ENCODE data around the gene ADAMTS14. TPM values are rescaled to one million over a fixed set of nuclear protein-coding genes. Genes with fewer than 3 reads are reported as not detected.

The ADAMTS14 gene
- total RNA-seq, 1 experiment from 2014 or later: 0.91 TPM

- H2AFZ ChIP-seq (ENCODE audit: low read length): no peak overlapping the region
- H3K36me3 ChIP-seq (ENCODE audit: low read depth, low read length): no peaks in the 10 kb centered on the region
- H3K9me3 ChIP-seq (ENCODE audit: low read length): no peaks in the 10 kb centered on the region
- no peak for ATAC-seq
- no peaks in the 10 kb centered on the region for H3F3A ChIP-seq (ENCODE audit: low read length, unreplicated experiment)
- no peaks in the 10 kb centered on the region for H4K20me1 ChIP-seq (ENCODE audit: low read length)
- TF ChIP-seq EZH2phosphoT487 (IDR thresholded peaks at IDR 0.05; ENCODE audit: borderline replicate concordance, low read length): no peak
- no peak for TF ChIP-seq CTCF (conservative IDR thresholded peaks at IDR 0.05; ENCODE audit: low read depth, low read length)
- no peak for TF ChIP-seq EZH2 (IDR thresholded peaks at IDR 0.05; ENCODE audit: low read length, unreplicated experiment)
- ChIA-PET POLR2A (ENCODE audit: unreplicated experiment) (no interaction called here), CTCF (no interaction called here)
- H3K9ac ChIP-seq (ENCODE audit: low read length): no peak overlapping the region
- no peak overlapping the region for H3K4me3 ChIP-seq (ENCODE audit: low read length)
- no peaks in the 10 kb centered on the region for H3K79me2 ChIP-seq (ENCODE audit: low read length)
- no peaks in the 10 kb centered on the region for H3K27me3 ChIP-seq (ENCODE audit: low read length)
- peaks cover 12% of the 10 kb centered on the region for H3K4me1 ChIP-seq (ENCODE audit: insufficient read depth, low read length)
- DNase-seq: no peak
- H3K9me2 ChIP-seq (replicated peaks; ENCODE audit: low read length): no peaks in the 10 kb centered on the region
- H3K27ac ChIP-seq (ENCODE audit: low read length): no peak overlapping the region
- H3K4me2 ChIP-seq (ENCODE audit: low read length): no peak overlapping the region
- intact Hi-C loops (cut with micrococcal nuclease): no loop called here
- no TSS peak for BruUV-seq (replicated peaks)
Observed at GRCh38 chr10:70775679-70776454, 103.6 kb downstream of the ADAMTS14 start.

- no peaks in the 10 kb centered on the region for H3K27me3 ChIP-seq (ENCODE audit: low read length)
- H3K79me2 ChIP-seq (ENCODE audit: low read length): no peaks in the 10 kb centered on the region
- H3F3A ChIP-seq (ENCODE audit: low read length, unreplicated experiment): no peaks in the 10 kb centered on the region
- DNase-seq: no peak
- ChIA-PET POLR2A (ENCODE audit: unreplicated experiment) (no interaction called here), CTCF (no interaction called here)
- no peaks in the 10 kb centered on the region for H3K36me3 ChIP-seq (ENCODE audit: low read depth, low read length)
- no peaks in the 10 kb centered on the region for H4K20me1 ChIP-seq (ENCODE audit: low read length)
- H3K9me3 ChIP-seq (ENCODE audit: low read length): no peaks in the 10 kb centered on the region
- no peak for TF ChIP-seq EZH2phosphoT487 (IDR thresholded peaks at IDR 0.05; ENCODE audit: borderline replicate concordance, low read length)
- no peak for TF ChIP-seq EZH2 (IDR thresholded peaks at IDR 0.05; ENCODE audit: low read length, unreplicated experiment)
- TF ChIP-seq CTCF (conservative IDR thresholded peaks at IDR 0.05; ENCODE audit: low read depth, low read length): no peak
- ATAC-seq: no peak
- BruUV-seq (replicated peaks): no TSS peak
- intact Hi-C loops (cut with micrococcal nuclease): no loop called here
- no peak overlapping the region for H3K27ac ChIP-seq (ENCODE audit: low read length)
- H3K9ac ChIP-seq (ENCODE audit: low read length): no peak overlapping the region
- no peak overlapping the region for H2AFZ ChIP-seq (ENCODE audit: low read length)
- peaks cover 12% of the 10 kb centered on the region for H3K4me1 ChIP-seq (ENCODE audit: insufficient read depth, low read length)
- H3K4me2 ChIP-seq (ENCODE audit: low read length): no peak overlapping the region
- H3K9me2 ChIP-seq (replicated peaks; ENCODE audit: low read length): no peaks in the 10 kb centered on the region
- H3K4me3 ChIP-seq (ENCODE audit: low read length): no peak overlapping the region
Observed at GRCh38 chr10:70776455-70777005, 104.2 kb downstream of the ADAMTS14 start.

All from PC-3 (cell line).